Measurements from ENCODE around the gene HCAR3.
"Not testable (repeated sequence)": the region's sequence is repeated elsewhere in the genome, so short reads cannot be mapped to it uniquely, and the experiment has no call there.

DNA sequence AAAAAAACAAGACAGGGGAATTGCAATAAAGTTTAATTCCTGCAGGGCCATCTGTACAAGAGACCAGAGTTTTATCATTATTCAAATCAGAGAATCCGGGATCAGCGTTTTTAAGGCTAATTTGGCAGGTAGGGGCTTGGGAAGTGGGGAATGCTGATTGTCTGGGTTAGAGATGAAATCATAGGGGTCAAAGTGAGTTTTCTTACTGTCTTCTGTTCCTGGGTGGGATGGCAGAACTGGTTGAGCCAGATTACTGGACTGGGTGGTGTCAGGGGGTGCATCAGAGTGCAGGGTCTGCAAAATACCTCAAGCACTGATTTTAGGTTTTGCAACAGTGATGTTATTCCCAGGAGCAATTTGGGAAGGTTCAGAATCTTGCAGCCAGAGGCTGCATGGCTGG is 6.3 kb downstream of the HCAR3 start:
- TF ChIP-seq POLR2A (IDR thresholded peaks at IDR 0.05; ENCODE audit: low read length); GATA1 (IDR thresholded peaks at IDR 0.05; ENCODE audit: low read depth, low read length): not testable (repeated sequence)

All from erythroblast (primary cell).